SIG-M5 treated with dmso at 0.1 percent for 504 hours (cell line): ENCODE measurements around the gene FIBP.
"Not testable (repeated sequence)": the region's sequence is repeated elsewhere in the genome, so short reads cannot be mapped to it uniquely, and the experiment has no call there.

Source experiments
- DNase-seq: peaks from one replicate; lab custom pipeline; 2025; ENCODE audit not compliant: unreplicated experiment; lab: John Stamatoyannopoulos, UW

The FIBP gene

DNA sequence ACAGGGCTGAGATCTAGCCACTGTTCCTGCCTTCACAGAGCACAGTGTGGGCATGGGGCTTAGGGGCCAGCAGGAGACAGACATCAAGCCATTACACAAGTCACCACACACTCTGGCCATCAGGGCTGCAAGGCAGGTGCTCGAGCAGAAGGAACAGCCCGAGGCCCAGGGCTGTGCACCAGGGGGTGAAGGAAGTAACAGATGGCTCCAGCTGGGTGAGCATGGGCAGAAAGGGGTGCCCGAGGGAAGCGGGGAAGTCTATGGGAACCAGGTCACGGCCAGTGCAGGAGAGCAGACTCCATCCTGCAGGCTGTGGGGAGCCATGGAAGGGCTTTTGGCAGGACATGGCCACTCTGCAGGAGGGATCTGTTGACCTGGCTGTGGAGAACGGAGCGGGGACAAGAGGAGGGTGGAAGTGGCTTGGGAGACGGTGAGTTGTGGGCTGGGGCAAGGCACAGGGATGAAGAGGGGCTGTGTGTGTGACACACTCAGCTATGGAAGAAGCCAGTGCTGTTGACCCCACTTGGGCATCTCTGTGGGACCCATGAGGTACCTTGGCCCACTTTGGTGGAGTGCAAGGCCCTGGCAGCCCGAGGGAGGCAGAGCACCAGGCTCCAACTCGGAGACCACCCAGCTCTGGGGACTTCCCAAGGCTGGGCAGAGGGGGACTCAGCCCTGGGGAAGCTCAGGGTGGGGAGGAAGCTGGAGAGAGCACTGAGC is 27.0 kb upstream of the FIBP start:
- DNase-seq: no peak

DNA sequence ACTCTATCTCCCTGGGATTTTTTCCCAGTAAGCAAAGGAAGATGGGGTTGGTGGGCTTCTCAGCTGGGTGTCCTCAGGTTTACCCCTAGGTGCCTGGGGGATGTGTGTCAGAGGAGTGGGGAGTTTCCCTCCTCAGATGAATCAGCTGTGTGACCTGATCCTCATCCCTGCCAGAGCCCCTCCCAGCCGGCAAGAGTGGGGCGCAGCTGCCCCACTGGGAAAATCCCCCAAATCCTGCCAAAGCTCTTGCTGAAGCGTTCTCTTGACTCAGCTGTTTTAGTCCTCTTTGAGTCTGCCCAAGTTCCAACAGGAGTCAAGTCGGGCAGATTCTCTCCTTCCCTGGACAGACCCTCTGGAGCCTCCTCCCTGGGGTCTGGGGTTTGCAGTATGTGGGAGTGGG is 24.6 kb upstream of the FIBP start:
- DNase-seq: no peak

DNA sequence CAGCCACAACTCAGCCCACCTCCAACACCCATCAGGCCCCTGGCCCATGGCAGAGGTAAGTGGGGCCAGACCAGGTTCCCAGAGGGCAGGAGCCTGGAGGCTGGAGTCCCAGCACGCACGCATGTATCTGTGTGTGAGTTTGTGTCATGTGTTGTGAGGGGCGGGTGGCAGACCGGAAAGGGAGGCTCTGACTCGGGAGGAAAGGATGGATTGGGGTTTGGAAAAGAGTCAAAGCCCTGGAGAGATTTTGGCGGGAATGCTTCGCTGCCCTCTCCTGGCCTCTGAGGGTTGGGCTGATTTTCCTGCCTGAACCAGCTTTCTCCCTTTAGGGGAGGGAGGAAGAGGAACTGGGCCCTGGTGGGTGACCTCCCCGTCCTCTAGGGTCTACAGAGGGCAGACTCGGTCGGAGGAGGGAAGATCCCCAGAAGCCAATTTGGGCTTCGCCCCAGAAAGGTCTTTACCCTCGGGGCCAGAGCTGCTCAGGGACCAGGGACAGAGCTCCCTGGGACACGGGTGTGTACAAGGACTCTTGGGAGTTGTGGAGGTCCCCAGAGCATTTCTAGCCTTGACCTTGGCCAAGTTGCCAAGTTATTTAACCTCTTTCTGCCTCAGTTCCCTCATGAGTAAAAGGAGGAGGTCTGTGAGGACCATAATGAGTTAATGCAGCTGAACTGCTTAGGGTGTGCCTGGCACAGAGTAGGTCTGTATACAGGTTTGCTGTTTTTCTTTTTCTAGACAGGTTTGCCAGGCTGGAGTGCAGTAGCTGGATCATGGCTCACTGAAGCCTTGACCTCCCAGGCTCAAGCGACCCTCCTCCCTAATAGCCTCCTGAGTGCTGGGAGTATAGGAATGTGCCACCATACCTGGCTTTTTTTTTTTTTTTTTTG is 23.7 kb upstream of the FIBP start:
- no peak for DNase-seq

DNA sequence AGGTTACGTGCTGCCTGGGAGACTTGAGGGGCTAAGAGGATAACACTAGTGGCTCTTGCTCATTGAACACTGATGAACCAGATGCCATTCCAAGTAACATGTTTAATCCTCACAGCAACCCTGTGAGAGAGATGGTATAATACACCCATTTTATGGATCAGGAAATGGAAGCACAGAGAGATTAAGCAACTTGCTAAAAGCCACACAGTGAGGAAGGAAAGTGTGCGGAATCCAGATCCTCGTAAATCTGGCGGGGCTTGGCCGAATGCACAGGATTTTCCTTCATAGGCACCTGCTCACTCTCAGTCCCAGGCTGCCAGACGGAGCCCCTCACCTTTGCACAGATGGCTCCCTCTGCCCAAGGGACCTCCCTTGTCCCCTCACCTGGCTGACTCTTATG is 19.6 kb upstream of the FIBP start:
- no peak for DNase-seq

DNA sequence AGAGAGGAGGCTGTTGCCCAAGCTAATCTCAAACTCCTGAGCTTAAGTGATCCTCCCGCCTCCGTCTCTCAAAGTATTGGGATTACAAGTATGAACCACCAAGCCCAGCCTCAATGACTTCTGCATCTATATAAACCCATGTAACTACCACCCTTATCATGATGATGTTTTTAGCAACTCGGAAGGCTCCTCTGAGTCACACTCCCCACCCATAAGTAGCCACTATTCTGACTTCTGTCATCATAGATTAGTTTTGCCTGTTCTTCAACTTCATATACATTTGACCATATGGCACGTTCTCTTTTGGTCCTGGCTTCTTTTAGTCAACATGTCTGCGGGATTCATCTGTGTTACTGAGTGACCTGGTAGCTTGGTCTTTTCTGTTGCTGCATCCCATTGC is 18.3 kb upstream of the FIBP start:
- no peak for DNase-seq

DNA sequence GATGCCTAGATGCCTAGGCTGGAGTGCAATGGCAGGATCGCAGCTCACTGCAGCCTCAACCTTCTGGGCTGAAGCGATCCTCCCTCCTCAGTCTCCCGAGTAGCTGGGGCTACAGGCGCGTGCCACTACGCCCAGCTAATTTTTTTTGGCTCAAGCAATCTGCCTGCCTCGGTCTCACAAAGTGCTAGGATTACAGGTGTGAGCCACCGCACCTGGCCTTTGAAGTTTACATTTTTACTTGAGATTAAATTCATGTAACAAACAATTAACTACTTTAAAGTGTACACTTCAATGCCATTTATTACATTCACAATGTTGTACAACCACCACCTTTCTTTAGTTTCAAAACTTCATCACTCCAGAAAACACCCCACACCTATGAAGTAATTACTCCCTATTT is 15.4 kb upstream of the FIBP start:
- no peak for DNase-seq

DNA sequence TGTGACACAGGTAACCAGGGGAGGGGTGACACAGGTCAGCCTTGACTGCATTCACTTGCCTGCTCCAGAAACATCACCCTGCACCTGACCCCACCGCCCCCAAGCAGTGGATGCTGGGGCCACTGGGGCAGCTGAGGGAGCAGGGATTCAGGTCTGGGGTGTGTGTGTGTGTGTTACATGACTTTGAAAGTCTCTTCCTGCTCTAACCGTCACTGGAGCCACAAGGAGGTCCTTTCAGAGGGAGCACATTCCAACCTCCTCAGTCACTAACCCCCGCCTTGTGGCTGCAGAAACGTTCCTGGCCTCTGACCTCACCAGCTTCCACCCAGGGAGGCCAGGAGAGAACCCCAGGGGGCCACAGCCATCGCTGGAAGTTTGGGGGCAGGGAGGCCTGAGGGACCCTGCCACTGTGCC is 14.8 kb upstream of the FIBP start:
- no peak for DNase-seq

DNA sequence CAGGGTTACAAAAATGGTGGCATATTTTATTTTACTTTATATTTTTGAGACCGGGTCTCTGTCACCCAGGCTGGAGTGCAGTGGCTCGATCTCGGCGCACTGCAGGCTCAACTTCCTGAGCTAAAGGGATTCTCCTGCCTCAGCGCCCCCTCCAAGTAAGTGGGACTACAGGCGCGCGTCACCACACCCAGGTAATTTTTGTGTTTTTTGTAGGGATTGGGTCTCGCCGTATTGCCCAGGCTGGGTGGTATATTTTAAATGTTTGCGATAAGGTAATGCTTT is 12.6 kb upstream of the FIBP start:
- DNase-seq: no peak

DNA sequence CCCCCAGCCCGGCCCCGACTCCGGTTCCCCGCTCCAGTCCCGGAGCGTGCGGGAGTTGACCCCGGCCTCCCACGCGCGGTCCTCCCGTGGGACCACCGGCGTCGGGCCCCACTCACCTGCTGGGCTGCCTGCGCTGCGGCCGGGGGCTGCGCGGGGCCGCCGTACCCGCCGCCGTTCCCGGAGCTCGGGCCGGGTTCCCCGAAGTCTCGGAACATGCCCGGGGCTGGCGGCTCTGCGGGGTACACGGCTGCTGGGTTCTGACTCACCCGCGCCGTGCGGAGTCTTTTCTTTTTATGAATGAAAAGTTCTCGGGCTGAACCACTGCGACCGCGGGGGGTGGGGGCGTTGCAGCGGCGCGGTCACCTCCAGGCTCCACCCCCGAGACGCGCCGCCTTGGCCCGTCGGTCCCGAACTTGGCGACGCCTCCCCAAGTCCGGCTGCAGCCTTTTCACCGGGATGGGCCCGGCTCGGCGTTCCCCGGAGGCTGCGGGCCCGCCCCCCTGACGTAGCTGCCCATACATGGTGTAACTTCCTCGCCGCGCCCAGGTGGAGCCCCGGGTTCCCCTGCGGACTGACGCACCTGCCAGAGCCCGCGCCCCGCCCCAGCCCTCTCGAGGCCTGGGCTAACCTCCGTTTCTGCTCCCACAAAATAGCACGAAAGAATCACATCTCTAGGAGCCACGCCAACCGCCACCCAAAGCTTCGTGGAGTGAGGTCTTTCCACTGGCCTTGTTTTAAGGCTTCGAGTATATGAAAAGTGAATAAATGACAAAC is 12.0 kb upstream of the FIBP start, which contains the start of gene FOSL1:
FOSL1 (minus strand) TSS at position 264 of the 774 bp plus-strand sequence; CDS start at position 215, 49 bp downstream.
- peak; percentile 89 for DNase-seq

DNA sequence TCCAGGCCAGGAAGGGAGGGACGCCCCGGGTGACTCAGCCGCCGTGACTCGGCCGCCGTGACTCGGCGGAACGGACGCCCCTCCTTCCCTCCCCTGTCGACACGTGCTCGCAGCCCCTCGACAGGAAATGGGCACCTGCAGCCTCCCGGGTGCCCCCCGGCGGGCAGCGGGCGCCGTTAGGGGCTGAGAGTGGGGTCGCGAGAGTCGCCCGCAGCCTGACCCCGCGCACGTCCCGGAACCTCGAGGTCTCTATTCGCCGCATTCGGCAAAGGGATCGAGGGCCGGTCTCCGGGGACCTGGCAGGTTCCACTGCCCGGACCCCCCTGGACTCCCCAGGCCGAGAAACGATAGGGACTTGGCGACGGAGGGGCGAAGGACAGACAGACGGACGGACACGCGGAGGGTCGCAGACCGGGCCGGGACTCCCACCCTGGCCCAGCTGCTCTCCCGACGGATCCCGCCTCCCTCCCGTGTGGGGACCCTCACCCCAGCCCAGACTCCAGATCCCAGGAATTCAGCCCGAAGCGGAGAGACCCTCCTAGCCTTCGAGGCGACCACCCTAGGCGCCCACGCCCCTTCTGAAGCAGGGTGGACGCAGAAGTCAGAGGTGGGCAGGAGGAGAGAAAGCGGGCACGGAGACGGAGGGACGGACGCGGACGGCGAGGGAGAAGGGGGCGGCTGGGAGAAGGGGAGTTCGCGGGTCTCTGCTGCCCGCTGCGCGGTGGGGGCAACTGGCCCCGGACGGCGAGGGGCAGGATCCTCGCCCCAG is 11.3 kb upstream of the FIBP start:
- peak; percentile 74 for DNase-seq

DNA sequence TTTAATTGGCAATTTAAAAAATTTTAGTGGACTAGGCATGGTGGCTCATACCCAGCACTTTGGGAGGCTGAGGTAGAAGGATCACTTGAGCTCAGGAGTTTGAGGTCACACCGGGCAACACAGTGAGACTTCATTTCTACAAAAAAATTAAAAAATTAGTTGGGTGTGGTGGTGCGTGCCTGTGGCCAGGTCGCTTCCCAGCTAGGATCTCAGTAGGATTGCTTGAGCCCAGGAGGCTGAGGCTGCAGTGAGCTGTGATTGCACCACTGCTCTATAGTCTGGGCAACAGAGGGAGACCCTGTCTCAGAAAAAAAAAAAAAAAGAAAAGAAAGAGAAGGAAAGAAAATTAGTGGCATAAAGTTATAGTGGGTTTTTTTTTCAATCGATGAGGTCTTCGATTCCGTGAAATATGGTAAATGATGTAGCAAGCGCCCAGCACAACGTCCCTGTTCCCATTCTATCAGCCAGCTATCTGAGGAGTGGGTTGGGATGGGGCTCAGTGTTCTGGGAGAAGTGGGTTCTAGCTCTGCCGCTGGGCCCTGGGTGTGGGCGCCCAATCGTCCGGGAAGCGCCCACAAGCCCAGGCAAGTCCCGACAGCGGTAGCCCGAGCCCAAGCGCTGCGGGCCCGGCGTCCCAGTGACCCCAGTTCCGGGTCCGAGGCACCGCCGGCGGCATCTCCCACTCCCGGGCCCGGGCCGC is 10.5 kb upstream of the FIBP start:
- DNase-seq: no peak

DNA sequence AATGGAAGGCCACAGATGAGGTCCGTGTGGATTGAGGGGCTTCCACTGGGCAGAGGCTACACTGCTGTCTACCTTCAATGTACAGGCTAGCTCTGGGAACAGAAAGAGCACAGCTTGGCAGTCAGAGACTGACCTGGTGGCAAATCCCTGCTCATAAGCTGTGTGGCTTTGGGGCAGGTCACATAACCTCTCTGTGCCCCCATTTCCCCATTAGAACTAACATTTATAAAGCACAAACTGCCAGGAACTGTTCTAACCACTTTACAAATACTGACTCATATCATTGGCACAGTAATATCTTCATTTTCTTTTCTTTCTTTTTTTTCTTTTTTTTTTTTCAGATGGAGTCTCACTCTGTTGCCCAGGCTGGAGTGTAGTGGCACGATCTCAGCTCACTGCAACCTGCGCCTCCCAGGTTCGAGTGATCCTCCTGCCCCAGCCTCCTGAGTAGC is 8.8 kb upstream of the FIBP start:
- DNase-seq: no peak

DNA sequence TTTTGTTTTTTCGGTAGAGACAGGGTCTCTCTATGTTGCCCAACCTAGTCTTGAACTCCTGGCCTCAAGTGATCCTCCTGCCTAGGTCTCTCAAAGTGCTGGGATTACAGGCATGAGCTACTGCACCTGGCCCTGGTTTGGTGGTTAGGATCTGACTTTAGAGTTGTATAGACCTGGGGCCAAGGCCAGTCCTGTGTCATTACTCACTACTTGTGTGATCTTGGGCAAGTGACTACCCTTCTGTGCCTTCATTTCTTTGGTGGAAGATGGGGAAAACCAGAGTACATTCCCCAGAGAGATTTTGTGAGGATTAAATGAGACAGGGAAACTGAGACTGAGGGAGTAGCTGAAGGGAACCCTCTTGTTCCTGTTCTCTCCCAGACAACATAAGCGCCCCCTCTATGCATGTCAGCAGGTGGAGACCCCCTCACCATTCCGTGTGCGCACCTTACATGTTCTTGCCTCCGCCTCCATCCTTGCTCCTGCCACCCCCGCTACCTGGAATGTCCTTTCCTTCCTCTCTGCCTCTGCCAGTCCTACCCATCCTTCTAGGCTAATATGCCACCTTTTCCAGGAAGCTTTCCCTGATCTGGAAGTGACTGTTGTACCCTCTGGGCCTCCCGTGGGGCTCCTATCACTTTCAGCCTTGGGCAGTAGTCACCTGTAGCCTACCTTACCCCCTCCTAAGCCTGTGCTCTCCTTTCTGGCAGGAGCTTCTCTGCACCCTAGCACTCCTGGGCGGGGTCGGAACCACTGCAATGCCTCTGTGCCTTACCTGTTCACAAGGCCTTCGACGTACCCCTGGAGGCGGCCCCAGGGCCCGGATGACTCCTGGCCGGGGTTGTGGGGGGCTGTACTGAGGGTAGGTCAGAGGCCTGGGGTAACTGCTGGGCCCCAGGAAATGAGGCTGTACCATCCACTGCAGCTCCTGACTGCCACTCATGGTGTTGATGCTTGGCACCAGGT is 8.0 kb upstream of the FIBP start:
- no peak for DNase-seq

DNA sequence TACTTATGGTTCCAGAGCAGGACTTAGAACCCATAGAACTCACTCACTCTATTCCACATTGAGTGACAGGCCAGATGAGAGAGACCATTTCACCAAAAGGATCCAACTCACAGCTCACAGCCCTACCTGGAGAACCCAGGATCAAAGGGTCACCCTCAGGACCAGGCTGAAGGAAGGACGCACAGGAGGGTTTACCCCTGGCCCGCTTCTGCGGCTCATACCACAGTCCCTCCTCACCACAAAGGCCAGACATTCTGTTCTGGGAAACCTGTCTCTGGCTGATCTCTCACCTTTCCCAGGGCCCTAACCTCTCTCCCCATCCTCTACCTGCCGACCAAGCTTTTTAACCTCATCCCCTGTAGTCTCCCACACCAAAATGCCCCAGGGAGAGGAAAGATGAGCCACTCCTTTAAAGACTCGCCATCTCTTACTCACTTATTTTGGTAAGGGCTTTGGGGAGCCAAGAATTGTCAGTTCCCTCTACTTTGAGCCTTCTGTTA is 7.3 kb upstream of the FIBP start:
- DNase-seq: no peak

DNA sequence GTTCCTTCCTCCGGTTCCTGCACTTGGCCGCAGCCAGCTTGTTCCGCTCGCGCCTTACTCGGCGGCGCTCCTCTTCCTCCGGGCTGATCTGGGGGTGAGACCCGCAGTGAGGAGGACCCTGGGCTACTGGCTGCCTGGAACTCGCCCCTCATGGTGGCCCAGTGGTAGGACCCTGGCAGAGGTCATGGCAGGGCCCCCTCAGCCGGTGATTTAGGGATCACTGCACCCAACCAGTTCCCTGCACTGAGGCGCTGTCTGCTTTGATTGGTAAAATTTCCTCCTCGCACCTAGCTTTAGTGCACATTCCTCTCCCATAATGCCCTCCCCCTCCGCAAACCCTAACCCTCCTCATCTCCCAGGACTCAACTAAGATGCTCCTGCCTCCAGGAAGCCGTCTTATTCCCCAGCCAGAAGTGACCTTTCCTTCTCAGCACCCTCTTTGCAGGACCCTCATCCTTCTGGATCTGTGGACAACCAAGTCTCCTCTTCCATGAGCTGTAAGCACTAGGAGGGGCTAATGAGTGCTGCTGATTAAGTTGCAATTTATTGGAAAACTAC is 5.8 kb upstream of the FIBP start:
- DNase-seq: no peak

DNA sequence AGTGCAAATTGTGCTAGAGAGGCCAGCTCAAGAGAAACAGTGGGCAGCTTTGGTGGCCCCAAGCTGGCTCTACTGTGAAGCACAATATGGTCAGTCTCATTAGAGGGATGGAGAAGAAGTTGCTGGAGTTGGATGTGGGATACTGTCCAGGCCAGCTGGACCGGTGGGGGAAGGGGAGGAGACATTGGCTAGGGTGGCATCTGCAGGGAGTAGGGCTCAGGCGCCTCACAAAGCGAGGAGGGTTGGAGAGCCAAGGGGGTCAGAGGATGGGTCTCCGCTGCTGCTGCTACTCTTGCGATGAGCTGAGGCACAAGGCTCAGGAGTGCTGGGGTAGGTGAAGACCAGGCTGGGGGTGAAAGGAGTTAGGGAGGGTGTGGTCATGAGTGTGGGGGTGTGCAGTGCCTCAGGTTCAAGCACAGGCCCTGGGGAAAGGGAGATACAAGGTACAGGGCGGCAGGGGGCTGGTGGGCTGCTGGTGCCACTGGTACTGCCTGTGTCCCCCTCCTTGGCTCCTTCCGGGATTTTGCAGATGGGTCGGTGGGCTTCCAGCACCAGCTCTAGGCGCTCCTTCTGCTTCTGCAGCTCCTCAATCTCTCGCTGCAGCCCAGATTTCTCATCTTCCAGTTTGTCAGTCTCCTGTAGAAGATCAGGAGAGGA is 4.5 kb upstream of the FIBP start:
- DNase-seq: no peak

DNA sequence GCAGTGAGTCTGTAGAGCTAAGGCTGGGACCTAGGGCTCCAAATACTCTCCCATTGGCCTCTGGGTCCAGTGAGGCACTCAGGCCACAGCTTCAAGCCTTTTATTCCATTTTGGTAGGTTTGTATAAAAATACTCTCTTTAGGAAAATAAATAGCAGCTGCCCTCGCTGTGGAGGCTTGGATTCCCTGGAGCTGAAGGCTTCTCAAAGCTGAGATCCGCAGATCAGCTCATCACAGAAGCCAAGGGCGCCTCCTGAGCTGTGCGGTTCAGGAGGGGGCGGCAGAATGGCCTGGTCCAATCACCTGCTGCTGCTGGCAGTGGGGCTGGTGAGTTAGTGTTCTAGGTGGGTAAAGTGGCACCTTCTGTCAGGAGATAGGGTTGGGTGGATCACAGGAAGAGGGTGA is 3.9 kb upstream of the FIBP start:
- not testable (repeated sequence) for DNase-seq
